Upper lobe of left lung (tissue), 4 donors: ENCODE measurements around the gene HTR1E.

ENCODE experiments used
- CTCF ChIP-seq, 6 experiments: fragments of 450-650 bp in 4 of 6; fragments of 200-600 bp in 2 of 6; sonication (generic) in 2 of 6; IDR thresholded peaks; one replicate each; pipeline ENCODE4 v1.5.1; 2016 to 2019; ENCODE audit warnings: antibody characterized with exemption in 6 of 6
- EP300 ChIP-seq, 4 donors: sonication (generic); formaldehyde crosslinking; IDR thresholded peaks; one replicate each; pipeline ENCODE4 v1.5.1; 2017; ENCODE audit warnings: antibody characterized with exemption in 4 of 4, control low read depth in 2 of 4
- POLR2A ChIP-seq, 4 donors: fragments of 450-650 bp; IDR thresholded peaks; one replicate each; pipeline ENCODE4 v1.5.1; 2016 to 2017; ENCODE audit warnings: antibody characterized with exemption in 4 of 4, mild to moderate bottlenecking in 2 of 4
- POLR2AphosphoS5 ChIP-seq, 2 donors: sonication (generic); formaldehyde crosslinking; IDR thresholded peaks; one replicate each; pipeline ENCODE4 v1.5.1; 2017; ENCODE audit warnings: antibody characterized with exemption in 2 of 2

- TF ChIP-seq POLR2AphosphoS5 (IDR thresholded peaks at IDR 0.05) = no peak
- no peak for TF ChIP-seq CTCF (IDR thresholded peaks at IDR 0.05)
- TF ChIP-seq POLR2A (IDR thresholded peaks at IDR 0.05) = no peak
- TF ChIP-seq EP300 (IDR thresholded peaks at IDR 0.05) = no peak
These were observed 4.1 kb downstream of the HTR1E start for GRCh38 chr6:86941461-86941860.
